GM19397 (cell line): ENCODE results near the gene CSKMT.
"Not testable (repeated sequence)": the region's sequence is repeated elsewhere in the genome, so short reads cannot be mapped to it uniquely, and the experiment has no call there.

Source experiments
- ATAC-seq: cut with Tn5 transposase; IDR thresholded peaks from one replicate; pipeline ENCODE4 v1.9.1; 2021; ENCODE audit warnings: mild to moderate bottlenecking, moderate library complexity; ENCODE audit not compliant: unreplicated experiment

Gene CSKMT

GRCh38 chr11:62654297-62654696 is 10.8 kb upstream of the CSKMT start:
- no peak for ATAC-seq

DNA sequence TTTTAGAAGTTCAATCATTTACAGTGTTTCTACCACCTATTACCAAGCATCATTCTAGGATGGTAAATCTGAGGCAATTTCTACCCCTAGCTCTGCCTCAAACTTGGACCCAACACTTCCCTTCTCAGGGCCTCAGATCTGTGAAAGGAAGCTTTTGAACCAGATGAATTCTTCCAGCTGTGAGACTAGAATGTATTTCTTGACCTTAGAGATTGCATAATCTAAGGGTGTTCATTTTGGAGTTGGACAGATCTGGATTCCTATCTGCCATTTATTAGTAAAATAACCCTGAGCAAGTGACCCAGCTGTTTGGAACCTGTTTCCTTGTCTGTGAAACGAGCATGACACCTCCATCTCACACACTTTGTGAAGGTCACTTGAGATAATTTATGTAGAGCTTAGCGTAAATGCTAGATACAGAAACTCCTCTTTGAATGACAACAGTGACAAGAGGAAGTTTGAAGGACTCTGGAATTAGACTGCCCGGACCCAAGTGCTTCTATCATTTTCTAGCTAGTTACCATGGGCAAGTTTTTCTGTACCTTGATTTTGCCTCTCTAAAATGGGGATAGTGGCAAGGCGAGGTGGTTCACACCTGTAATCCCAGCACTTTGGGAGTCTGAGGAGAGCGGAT is 8.2 kb upstream of the CSKMT start:
- ATAC-seq, result no peak

GRCh38 chr11:62664405-62665074 is 572 bp upstream of the CSKMT start:
- peak; percentile 16 for ATAC-seq

GRCh38 chr11:62665599-62666258 is 617 bp downstream of the CSKMT start:
- no peak for ATAC-seq

GRCh38 chr11:62666259-62666926 is 1.3 kb downstream of the CSKMT start:
- no peak for ATAC-seq

DNA sequence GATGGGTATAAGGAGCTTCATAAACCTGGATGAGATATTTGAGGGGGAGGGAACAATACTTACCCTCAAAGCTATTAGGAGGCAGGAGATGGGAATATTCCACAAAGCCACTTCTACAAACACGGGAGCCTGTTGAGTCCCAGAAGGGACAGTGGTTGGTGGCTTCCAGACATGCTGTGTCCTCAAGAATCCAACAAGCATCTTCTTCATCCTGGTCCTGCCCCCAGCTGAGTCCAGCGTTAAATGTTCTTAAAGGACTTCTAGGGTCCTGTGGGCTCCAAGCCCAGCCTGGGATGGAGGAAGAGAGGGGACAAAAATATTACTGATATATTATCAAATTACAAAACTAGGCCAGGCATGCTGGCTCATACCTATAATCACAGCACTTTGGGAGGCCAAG is 2.3 kb downstream of the CSKMT start:
- ATAC-seq, result no peak

DNA sequence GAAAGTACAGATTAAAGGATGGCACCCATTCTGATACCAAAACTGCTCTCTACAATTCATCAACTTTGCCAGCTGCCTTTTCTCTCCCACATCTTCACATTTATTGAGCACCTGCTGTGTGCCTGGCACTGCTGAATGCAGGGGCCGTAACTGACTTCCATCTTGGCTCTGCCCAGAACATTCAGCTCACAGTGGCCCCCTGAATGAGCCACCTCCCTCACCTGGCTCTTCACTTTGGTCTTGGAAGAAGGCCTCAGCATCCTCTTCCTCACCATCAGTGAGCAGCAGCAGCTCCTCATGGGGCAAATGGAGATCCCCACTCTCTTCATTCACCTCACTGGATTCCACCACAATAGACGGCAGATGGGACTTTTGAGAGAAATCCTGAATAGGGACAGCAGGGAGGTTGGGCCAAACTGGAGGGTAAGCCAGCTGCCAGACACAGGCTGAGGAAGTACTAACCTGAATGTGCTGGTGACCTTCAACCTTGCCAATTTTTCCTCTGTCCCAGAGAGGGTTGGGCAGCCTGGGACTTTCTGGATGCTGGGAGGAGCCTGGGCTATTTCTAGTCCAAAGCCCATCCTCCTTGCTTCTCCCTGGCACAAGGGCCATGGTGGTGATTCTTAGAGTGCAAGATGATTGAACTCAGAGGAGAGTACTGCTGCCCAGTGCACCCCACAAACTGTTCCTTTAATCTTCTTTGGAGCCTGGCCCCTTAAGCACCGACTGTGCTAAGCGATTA is 4.5 kb downstream of the CSKMT start:
- ATAC-seq, result no peak

DNA sequence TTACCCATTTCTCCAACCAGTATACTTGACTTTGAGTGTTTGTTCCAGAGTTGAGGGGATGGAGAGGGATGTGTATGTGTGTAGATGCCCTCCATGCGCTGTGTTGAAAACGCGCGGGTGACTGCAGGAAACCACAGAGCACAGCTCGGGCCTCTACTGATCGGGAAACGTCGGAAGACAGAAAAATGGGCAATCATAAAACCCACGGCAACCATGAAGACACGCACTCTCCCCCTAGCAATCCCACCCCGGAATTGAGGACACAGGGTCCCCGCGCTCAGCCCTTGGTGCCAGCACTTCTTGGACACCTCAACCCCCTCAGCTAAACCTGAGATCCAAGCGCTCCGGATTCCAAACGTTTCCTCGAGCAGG is 6.1 kb downstream of the CSKMT start:
- ATAC-seq, result no peak

DNA sequence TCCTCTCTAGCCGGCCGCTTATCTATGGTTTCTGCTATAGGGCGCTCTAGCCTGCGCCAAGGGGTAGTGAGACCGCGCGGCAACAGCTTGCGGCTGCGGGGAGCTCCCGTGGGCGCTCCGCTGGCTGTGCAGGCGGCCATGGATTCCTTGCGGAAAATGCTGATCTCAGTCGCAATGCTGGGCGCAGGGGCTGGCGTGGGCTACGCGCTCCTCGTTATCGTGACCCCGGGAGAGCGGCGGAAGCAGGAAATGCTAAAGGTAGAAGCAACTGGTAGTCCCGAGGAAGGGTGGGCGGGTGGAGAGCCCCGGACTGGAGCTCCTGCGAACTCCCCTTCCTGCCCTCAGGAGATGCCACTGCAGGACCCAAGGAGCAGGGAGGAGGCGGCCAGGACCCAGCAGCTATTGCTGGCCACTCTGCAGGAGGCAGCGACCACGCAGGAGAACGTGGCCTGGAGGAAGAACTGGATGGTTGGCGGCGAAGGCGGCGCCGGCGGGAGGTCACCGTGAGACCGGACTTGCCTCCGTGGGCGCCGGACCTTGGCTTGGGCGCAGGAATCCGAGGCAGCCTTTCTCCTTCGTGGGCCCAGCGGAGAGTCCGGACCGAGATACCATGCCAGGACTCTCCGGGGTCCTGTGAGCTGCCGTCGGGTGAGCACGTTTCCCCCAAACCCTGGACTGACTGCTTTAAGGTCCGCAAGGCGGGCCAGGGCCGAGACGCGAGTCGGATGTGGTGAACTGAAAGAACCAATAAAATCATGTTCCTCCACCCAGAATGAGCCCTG is 6.7 kb downstream of the CSKMT start, which contains the start of the genes LBHD1 and UQCC3:
TSS of gene LBHD1 (minus strand) at position 660 of the 782 bp plus-strand sequence. CDS start 2,236 bp downstream, outside the sequence.
TSS of gene UQCC3 (plus strand) at position 66 of the 782 bp plus-strand sequence. CDS start at position 139, 73 bp downstream.
- ATAC-seq, result no peak

- no peak for ATAC-seq
Observed at GRCh38 chr11:62673196-62673525, 8.0 kb downstream of the CSKMT start.

DNA sequence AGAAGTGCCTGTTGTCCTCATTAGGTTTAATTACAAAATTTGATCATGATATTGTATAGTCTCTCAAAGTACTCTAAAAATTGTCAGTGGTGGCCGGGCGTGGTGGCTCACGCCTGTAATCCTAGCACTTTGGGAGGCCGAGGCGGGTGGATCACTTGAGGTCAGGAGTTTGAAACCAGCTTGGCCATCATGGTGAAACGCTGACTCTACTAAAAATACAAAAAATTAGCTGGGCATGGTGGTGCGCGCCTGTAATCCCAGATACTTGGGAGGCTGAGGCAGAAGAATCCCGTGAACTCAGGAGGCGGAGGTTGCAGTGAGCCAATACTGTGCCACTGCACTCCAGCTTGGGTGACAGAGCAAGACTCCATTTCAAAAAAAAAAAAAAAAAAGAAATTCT is 10.3 kb downstream of the CSKMT start:
- not testable (repeated sequence) for ATAC-seq

GRCh38 chr11:62676698-62677097 is 11.6 kb downstream of the CSKMT start:
- no peak for ATAC-seq

DNA sequence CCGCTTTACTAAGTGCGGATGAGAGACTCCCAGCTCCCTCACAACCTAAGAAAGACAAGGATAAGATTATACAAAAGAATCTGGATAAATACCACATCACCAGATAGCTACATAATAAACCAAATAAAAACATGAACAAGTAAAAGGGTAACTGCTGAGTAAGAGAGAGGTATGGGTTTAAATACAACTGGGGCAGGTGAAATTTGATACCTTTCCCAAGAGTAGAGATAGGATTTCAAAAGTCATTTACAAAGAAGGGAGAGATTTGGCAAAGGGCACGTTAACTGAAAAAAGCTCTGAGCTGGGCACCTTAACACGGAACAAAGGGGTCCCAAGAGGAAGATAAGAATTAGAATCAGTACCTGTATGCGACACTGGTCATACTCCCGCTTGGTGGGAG is 12.0 kb downstream of the CSKMT start:
- no peak for ATAC-seq

GRCh38 chr11:62677714-62678113 is 12.6 kb downstream of the CSKMT start:
- no peak for ATAC-seq

DNA sequence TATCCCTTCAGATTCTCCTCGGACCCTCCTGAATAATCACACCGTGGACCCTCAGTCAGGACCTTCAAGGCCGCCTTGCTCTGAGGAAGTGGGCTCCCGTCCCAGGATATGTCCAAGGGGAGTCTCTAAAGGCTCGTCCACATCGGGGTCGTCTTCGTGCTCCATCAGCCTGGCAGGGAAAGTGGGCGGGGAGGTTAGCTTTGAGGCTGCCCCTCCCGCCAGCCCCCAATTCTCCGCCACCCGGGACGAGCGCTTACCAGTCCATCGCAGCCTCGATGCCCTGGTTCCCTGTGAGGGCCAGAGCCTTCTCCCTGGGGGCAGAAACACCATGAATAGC is 13.3 kb downstream of the CSKMT start:
- ATAC-seq, result no peak

DNA sequence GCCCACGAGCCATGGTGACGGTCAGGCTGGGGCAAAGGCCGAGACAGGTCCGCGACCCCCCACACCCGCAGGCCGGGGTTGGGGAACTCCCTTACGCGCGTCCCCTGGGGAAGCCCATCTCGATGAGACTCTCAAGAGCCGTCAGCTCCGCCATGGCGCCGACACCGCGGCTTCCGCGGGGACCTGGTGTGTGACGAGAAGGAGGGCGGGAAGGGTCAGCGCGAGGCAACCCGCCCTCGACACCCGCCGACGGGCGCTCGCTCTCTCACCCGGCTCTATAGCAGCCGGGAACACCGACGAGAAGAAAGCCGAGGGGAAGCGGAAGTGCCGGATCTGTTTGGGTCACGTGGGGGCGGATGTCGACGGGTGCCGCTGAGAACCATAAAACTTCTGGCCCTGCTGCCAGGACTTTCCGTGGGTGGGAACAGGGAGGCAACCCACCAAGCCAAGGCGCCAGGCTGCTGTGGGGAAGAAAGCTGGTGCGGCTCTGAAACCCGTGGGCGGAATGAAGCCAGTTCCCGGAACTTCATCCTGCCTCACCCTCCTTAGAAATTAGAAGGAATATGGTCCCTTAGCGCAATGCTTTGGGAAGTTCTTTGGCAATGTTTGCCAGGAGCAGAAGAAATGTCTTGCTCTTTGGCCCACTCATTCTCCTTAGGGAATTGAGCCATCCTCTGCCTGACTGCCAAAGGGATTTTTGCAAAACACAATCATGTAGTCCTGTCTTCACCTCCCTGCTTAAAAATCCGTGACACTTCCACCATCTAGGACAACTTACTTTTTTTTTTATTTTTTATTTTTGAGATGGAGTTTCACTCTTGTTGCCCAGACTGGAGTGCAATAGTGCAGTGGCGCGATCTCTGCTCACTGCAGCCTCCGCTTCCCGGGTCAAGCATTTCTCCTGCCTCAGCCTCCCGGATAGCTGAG is 13.9 kb downstream of the CSKMT start, which contains the start of gene UBXN1:
TSS of gene UBXN1 (minus strand) at position 304 of the 927 bp plus-strand sequence. CDS start at position 154, 150 bp downstream.
- peak; percentile 70 for ATAC-seq

GRCh38 chr11:62680825-62681240 is 15.7 kb downstream of the CSKMT start:
- no peak for ATAC-seq

- ATAC-seq, result no peak
Observed at GRCh38 chr11:62682518-62682917, 17.4 kb downstream of the CSKMT start.
